ENCODE results near the gene CHAC1. TPM values are rescaled to one million over a fixed set of nuclear protein-coding genes. Genes with fewer than 3 reads are reported as not detected.

The CHAC1 gene
- total RNA-seq, 1 experiment from 2014 or later = 8.6 TPM

- POLR2A ChIA-PET (ENCODE audit: unreplicated experiment) = no interaction called here
These were observed 8.6 kb upstream of the CHAC1 start for GRCh38 chr15:40944510-40945296.

GRCh38 chr15:40948706-40949473 lies 4.4 kb upstream of the CHAC1 start:
- H3K4me1 ChIP-seq (replicated peaks; ENCODE audit: insufficient read depth) = peaks cover 8% of the 10 kb centered on the region
- intact Hi-C loops (cut with micrococcal nuclease; ENCODE audit: unreplicated experiment) = no loop called here
- POLR2A ChIA-PET (ENCODE audit: unreplicated experiment) = no interaction called here
- no peak overlapping the region for H3K4me2 ChIP-seq
- H3K9me3 ChIP-seq (ENCODE audit: insufficient read depth, low read depth) = no peaks in the 10 kb centered on the region
- no peak overlapping the region for H3K4me3 ChIP-seq
- no peak for TF ChIP-seq EZH2 (IDR thresholded peaks at IDR 0.05; ENCODE audit: low read depth)
- TF ChIP-seq CTCF (conservative IDR thresholded peaks at IDR 0.05) = no peak
- no peaks in the 10 kb centered on the region for H3K36me3 ChIP-seq (ENCODE audit: low read depth)
- no peak overlapping the region for H3K27ac ChIP-seq
- H3K9me2 ChIP-seq (ENCODE audit: insufficient read depth) = no peaks in the 10 kb centered on the region
- no TSS peak for BruUV-seq (replicated peaks)
- no peaks in the 10 kb centered on the region for H3K27me3 ChIP-seq (ENCODE audit: insufficient read depth, low read depth)
- H4K20me1 ChIP-seq (ENCODE audit: insufficient read depth) = no peaks in the 10 kb centered on the region
- CTCF ChIA-PET = no interaction called here
- H3F3A ChIP-seq (ENCODE audit: insufficient read depth, low read depth) = peaks cover 8% of the 10 kb centered on the region
- H2AFZ ChIP-seq = no peak overlapping the region
- no peaks in the 10 kb centered on the region for H3K79me2 ChIP-seq (ENCODE audit: low read depth)
- no peak for DNase-seq

More at GRCh38 chr15:40944510-40945296, 8.6 kb upstream of the CHAC1 start:
- Histone ChIP-seq H3K9me2 (ENCODE audit: insufficient read depth) (no peaks in the 10 kb centered on the region), H3K27me3 (ENCODE audit: insufficient read depth, low read depth) (no peaks in the 10 kb centered on the region), H3K36me3 (ENCODE audit: low read depth) (no peaks in the 10 kb centered on the region), H3K79me2 (ENCODE audit: low read depth) (no peaks in the 10 kb centered on the region), H3K4me1 (replicated peaks; ENCODE audit: insufficient read depth) (0 out of 2 replicates have a peak, but pooled peaks cover 6% of the 10 kb centered on the region), H3F3A (ENCODE audit: insufficient read depth, low read depth) (no peaks in the 10 kb centered on the region), H2AFZ (no peak overlapping the region), H3K9me3 (ENCODE audit: insufficient read depth, low read depth) (no peaks in the 10 kb centered on the region), H3K4me3 (no peak overlapping the region), H3K27ac (no peak overlapping the region), H3K4me2 (no peak overlapping the region), H4K20me1 (ENCODE audit: insufficient read depth) (no peaks in the 10 kb centered on the region)
- CTCF ChIA-PET = no interaction called here
- TF ChIP-seq EZH2 (IDR thresholded peaks at IDR 0.05; ENCODE audit: low read depth) (no peak), CTCF (conservative IDR thresholded peaks at IDR 0.05) (no peak)
- DNase-seq = no peak
- no TSS peak for BruUV-seq (replicated peaks)
- intact Hi-C loops (cut with micrococcal nuclease; ENCODE audit: unreplicated experiment) = no loop called here

GRCh38 chr15:40949756-40950207 lies 3.5 kb upstream of the CHAC1 start:
- ChIA-PET CTCF (no interaction called here), POLR2A (ENCODE audit: unreplicated experiment) (no interaction called here)
- Histone ChIP-seq H3K9me2 (ENCODE audit: insufficient read depth) (no peaks in the 10 kb centered on the region), H3K9me3 (ENCODE audit: insufficient read depth, low read depth) (no peaks in the 10 kb centered on the region), H3K27ac (no peak overlapping the region), H3K27me3 (ENCODE audit: insufficient read depth, low read depth) (no peaks in the 10 kb centered on the region), H3K36me3 (ENCODE audit: low read depth) (0 out of 2 replicates have a peak, but pooled peaks cover 6% of the 10 kb centered on the region), H3F3A (ENCODE audit: insufficient read depth, low read depth) (peaks cover 8% of the 10 kb centered on the region), H3K79me2 (ENCODE audit: low read depth) (no peaks in the 10 kb centered on the region), H3K4me1 (replicated peaks; ENCODE audit: insufficient read depth) (peaks cover 13% of the 10 kb centered on the region), H3K4me2 (no peak overlapping the region), H2AFZ (no peak overlapping the region), H4K20me1 (ENCODE audit: insufficient read depth) (peaks cover 4% of the 10 kb centered on the region; the same call in 1 of the 2 replicates), H3K4me3 (no peak overlapping the region)
- no TSS peak for BruUV-seq (replicated peaks)
- DNase-seq = no peak
- TF ChIP-seq EZH2 (IDR thresholded peaks at IDR 0.05; ENCODE audit: low read depth) = no peak
- no peak for TF ChIP-seq CTCF (conservative IDR thresholded peaks at IDR 0.05)
- intact Hi-C loops (cut with micrococcal nuclease; ENCODE audit: unreplicated experiment) = no loop called here

All from PC-9 (cell line).